HCT116 (cell line): Measurements from ENCODE around the gene SNX25.

Source experiments
- EGR1 ChIP-seq: IDR thresholded peaks from 2 replicates; pipeline ENCODE4 v1.6.1; 2012; ENCODE audit warnings: low read depth
- EZH2 ChIP-seq: fragments of 200-600 bp; sonication (generic); IDR thresholded peaks from 2 replicates; pipeline ENCODE4 v1.6.1; 2017; ENCODE audit warnings: antibody characterized with exemption, mixed run types
- FOSL1 ChIP-seq: IDR thresholded peaks from 2 replicates; pipeline ENCODE4 v1.6.1; 2012; ENCODE audit warnings: low read depth
- POLR2A ChIP-seq: IDR thresholded peaks from 2 replicates; pipeline ENCODE4 v1.7.0; 2011; ENCODE audit warnings: borderline replicate concordance; ENCODE audit not compliant: insufficient read depth, insufficient read length; ENCODE audit errors: extremely low read depth
- POLR2AphosphoS5 ChIP-seq: IDR thresholded peaks from 2 replicates; pipeline ENCODE4 v1.6.1; 2011; ENCODE audit warnings: mild to moderate bottlenecking, low read depth, low read length, moderate library complexity
- RAD21 ChIP-seq: IDR thresholded peaks from 2 replicates; pipeline ENCODE4 v1.6.1; 2012; ENCODE audit warnings: low read depth, mild to moderate bottlenecking
- SIN3A ChIP-seq: IDR thresholded peaks from 2 replicates; pipeline ENCODE4 v1.6.1; 2012; ENCODE audit warnings: low read depth
- SP1 ChIP-seq: IDR thresholded peaks from 2 replicates; pipeline ENCODE4 v1.6.1; 2012; ENCODE audit warnings: low read depth
- TCF7L2 ChIP-seq: IDR thresholded peaks from 2 replicates; pipeline ENCODE4 v1.7.0; 2011; ENCODE audit warnings: borderline replicate concordance, inconsistent platforms; ENCODE audit not compliant: insufficient read depth, insufficient read length; ENCODE audit errors: extremely low read depth
- YY1 ChIP-seq: IDR thresholded peaks from 2 replicates; pipeline ENCODE4 v1.6.1; 2011; ENCODE audit warnings: low read length, low read depth, moderate library complexity, mild to moderate bottlenecking; ENCODE audit not compliant: insufficient replicate concordance; ENCODE audit errors: extremely low read depth
- TF ChIP-seq, protein P1 (sequence below), 3 experiments: fragments of 200-600 bp in 1 of 3; sonication (generic) in 1 of 3; IDR thresholded peaks in 2 of 3; conservative IDR thresholded peaks in 1 of 3; 2 replicates each; pipeline ENCODE4 v1.5.1; 2012 to 2017; ENCODE audit warnings: low read depth in 2 of 3, low read length in 2 of 3, antibody characterized with exemption in 1 of 3, borderline replicate concordance in 1 of 3, control low read depth in 1 of 3, mild to moderate bottlenecking in 1 of 3, mixed read lengths in 1 of 3, mixed run types in 1 of 3, moderate library complexity in 1 of 3; ENCODE audit not compliant: insufficient read depth in 1 of 3
- TF ChIP-seq, protein P2 (sequence below): IDR thresholded peaks from 2 replicates; pipeline ENCODE4 v1.6.1; 2012; ENCODE audit warnings: low read depth
- TF ChIP-seq, protein P3 (sequence below): IDR thresholded peaks from 2 replicates; pipeline ENCODE4 v1.6.1; 2012
- TF ChIP-seq, protein P4 (sequence below): IDR thresholded peaks from 2 replicates; pipeline ENCODE4 v1.6.1; 2012

DNA sequence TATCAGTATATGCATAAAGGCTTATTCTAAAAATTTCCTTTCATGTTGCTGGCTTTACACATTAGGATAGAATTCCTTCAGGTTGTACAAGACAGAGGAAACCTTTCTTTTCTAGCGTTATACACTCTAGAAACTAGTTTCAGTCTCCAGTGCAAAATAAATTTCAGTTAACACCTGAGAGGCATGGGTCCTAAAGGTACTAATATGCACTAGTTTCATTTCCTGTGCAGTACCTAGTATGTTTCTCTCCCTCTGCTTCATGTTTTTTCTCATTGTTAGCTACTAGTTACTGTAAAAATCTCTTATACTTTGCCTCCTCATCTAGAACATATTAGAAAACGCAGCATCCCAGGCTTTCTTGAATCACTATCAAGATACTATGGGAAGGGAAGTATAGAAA is 54.0 kb downstream of the SNX25 start:
- TF ChIP-seq SP1 (no peak), EZH2 (no peak), YY1 (no peak), POLR2AphosphoS5 (no peak), POLR2A (no peak), EGR1 (no peak), TCF7L2 (no peak), RAD21 (no peak), SIN3A (no peak), FOSL1 (no peak)
- TF ChIP-seq, protein P1, sequence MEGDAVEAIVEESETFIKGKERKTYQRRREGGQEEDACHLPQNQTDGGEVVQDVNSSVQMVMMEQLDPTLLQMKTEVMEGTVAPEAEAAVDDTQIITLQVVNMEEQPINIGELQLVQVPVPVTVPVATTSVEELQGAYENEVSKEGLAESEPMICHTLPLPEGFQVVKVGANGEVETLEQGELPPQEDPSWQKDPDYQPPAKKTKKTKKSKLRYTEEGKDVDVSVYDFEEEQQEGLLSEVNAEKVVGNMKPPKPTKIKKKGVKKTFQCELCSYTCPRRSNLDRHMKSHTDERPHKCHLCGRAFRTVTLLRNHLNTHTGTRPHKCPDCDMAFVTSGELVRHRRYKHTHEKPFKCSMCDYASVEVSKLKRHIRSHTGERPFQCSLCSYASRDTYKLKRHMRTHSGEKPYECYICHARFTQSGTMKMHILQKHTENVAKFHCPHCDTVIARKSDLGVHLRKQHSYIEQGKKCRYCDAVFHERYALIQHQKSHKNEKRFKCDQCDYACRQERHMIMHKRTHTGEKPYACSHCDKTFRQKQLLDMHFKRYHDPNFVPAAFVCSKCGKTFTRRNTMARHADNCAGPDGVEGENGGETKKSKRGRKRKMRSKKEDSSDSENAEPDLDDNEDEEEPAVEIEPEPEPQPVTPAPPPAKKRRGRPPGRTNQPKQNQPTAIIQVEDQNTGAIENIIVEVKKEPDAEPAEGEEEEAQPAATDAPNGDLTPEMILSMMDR (IDR thresholded peaks at IDR 0.05 in 2 of 3, conservative IDR thresholded peaks at IDR 0.05 in 1 of 3; ENCODE audit: borderline replicate concordance in 1 of 3, insufficient read depth in 1 of 3, low read depth in 2 of 3, low read length in 2 of 3): no peak
- TF ChIP-seq, protein P2, sequence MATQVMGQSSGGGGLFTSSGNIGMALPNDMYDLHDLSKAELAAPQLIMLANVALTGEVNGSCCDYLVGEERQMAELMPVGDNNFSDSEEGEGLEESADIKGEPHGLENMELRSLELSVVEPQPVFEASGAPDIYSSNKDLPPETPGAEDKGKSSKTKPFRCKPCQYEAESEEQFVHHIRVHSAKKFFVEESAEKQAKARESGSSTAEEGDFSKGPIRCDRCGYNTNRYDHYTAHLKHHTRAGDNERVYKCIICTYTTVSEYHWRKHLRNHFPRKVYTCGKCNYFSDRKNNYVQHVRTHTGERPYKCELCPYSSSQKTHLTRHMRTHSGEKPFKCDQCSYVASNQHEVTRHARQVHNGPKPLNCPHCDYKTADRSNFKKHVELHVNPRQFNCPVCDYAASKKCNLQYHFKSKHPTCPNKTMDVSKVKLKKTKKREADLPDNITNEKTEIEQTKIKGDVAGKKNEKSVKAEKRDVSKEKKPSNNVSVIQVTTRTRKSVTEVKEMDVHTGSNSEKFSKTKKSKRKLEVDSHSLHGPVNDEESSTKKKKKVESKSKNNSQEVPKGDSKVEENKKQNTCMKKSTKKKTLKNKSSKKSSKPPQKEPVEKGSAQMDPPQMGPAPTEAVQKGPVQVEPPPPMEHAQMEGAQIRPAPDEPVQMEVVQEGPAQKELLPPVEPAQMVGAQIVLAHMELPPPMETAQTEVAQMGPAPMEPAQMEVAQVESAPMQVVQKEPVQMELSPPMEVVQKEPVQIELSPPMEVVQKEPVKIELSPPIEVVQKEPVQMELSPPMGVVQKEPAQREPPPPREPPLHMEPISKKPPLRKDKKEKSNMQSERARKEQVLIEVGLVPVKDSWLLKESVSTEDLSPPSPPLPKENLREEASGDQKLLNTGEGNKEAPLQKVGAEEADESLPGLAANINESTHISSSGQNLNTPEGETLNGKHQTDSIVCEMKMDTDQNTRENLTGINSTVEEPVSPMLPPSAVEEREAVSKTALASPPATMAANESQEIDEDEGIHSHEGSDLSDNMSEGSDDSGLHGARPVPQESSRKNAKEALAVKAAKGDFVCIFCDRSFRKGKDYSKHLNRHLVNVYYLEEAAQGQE: no peak
- TF ChIP-seq, protein P3, sequence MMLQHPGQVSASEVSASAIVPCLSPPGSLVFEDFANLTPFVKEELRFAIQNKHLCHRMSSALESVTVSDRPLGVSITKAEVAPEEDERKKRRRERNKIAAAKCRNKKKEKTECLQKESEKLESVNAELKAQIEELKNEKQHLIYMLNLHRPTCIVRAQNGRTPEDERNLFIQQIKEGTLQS: no peak
- TF ChIP-seq, protein P4, sequence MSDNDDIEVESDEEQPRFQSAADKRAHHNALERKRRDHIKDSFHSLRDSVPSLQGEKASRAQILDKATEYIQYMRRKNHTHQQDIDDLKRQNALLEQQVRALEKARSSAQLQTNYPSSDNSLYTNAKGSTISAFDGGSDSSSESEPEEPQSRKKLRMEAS: no peak
